ENCODE results near the gene POLR2C. TPM values are rescaled to one million over a fixed set of nuclear protein-coding genes. Genes with fewer than 3 reads are reported as not detected.

Gene POLR2C
- total and polyA plus RNA-seq, 2 of the 13 experiments (the other 11 are each of a cell fraction or from before 2014, with no cell fraction given), result 104 to 216 TPM

DNA sequence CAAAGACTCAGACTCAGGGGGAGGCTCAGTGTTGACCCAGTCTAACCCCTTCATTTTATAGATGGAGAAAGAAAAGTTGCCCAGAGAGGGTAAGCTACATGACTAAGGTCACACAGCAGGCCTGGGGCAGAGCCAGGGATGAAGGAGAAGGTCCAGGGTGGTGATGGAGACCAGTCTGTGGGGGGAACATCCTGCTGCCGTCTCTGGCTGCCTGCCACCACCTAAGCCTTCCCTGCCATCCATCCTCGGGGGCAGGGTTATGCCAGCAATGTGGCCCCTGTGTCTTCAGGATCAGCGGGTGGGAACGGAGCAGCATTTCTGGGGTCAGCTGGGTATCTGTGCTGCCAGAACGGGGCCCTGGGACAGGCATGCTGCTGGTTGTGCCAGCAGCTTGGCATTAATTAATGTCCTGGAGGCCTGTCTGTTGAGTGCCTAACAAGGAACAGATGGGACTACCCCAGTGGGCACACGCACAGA is 18.3 kb downstream of the POLR2C start (continued):
- TF ChIP-seq ZNF264 (CRISPR knock-in tag; IDR thresholded peaks at IDR 0.05), result no peak
- no peak for TF ChIP-seq PTBP1 (IDR thresholded peaks at IDR 0.05; ENCODE audit: low read depth, low read length, poor library complexity, severe bottlenecking)
- no peak for TF ChIP-seq ZNF234 (CRISPR knock-in tag; conservative IDR thresholded peaks at IDR 0.05)
- no peak for TF ChIP-seq HMG20B (CRISPR knock-in tag; conservative IDR thresholded peaks at IDR 0.05)
- TF ChIP-seq, protein P1, sequence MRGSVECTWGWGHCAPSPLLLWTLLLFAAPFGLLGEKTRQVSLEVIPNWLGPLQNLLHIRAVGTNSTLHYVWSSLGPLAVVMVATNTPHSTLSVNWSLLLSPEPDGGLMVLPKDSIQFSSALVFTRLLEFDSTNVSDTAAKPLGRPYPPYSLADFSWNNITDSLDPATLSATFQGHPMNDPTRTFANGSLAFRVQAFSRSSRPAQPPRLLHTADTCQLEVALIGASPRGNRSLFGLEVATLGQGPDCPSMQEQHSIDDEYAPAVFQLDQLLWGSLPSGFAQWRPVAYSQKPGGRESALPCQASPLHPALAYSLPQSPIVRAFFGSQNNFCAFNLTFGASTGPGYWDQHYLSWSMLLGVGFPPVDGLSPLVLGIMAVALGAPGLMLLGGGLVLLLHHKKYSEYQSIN (CRISPR knock-in tag; IDR thresholded peaks at IDR 0.05; ENCODE audit: borderline replicate concordance), result no peak
- TF ChIP-seq, protein P2, sequence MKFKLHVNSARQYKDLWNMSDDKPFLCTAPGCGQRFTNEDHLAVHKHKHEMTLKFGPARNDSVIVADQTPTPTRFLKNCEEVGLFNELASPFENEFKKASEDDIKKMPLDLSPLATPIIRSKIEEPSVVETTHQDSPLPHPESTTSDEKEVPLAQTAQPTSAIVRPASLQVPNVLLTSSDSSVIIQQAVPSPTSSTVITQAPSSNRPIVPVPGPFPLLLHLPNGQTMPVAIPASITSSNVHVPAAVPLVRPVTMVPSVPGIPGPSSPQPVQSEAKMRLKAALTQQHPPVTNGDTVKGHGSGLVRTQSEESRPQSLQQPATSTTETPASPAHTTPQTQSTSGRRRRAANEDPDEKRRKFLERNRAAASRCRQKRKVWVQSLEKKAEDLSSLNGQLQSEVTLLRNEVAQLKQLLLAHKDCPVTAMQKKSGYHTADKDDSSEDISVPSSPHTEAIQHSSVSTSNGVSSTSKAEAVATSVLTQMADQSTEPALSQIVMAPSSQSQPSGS (CRISPR knock-in tag; IDR thresholded peaks at IDR 0.05), result no peak
- no peak for TF ChIP-seq ZBTB43 (CRISPR knock-in tag; conservative IDR thresholded peaks at IDR 0.05)
- no peak for TF ChIP-seq NONO (IDR thresholded peaks at IDR 0.05)
- TF ChIP-seq NONO (CRISPR knock-in tag; conservative IDR thresholded peaks at IDR 0.05), result no peak
- TF ChIP-seq DRAP1 (CRISPR knock-in tag; IDR thresholded peaks at IDR 0.05), result no peak
- no peak for TF ChIP-seq ZBTB42 (CRISPR knock-in tag; IDR thresholded peaks at IDR 0.05)
- no peak for TF ChIP-seq ZNF274 (CRISPR knock-in tag; IDR thresholded peaks at IDR 0.05)
- peak; percentile 48; the same call in 1 of the 2 replicates for TF ChIP-seq HNRNPL (IDR thresholded peaks at IDR 0.05; ENCODE audit: low read depth, low read length)
- no peak for TF ChIP-seq FOXM1 (CRISPR knock-in tag; IDR thresholded peaks at IDR 0.05)
- TF ChIP-seq DNMT3B (CRISPR knock-in tag; conservative IDR thresholded peaks at IDR 0.05), result no peak
- no peak for TF ChIP-seq ZNF577 (CRISPR knock-in tag; IDR thresholded peaks at IDR 0.05; ENCODE audit: borderline replicate concordance, low read depth)
- TF ChIP-seq CEBPG (CRISPR knock-in tag; IDR thresholded peaks at IDR 0.05), result no peak
- TF ChIP-seq ZSCAN21 (CRISPR knock-in tag; IDR thresholded peaks at IDR 0.05; ENCODE audit: borderline replicate concordance), result no peak
- TF ChIP-seq ZKSCAN1 (IDR thresholded peaks at IDR 0.05; ENCODE audit: low read length), result no peak
- 0 out of 2 replicates have a peak, but pooled peaks have one; percentile 80 for TF ChIP-seq SMAD1 (CRISPR knock-in tag; IDR thresholded peaks at IDR 0.05; ENCODE audit: borderline replicate concordance, low read depth)
- no peak for TF ChIP-seq ZIK1 (CRISPR knock-in tag; IDR thresholded peaks at IDR 0.05; ENCODE audit: borderline replicate concordance, low read depth)
- no peak for TF ChIP-seq GTF3A (CRISPR knock-in tag; conservative IDR thresholded peaks at IDR 0.05)
- TF ChIP-seq ADNP (CRISPR knock-in tag; IDR thresholded peaks at IDR 0.05), result peak; percentile 49; the same call in 1 of the 2 replicates
- TF ChIP-seq SSRP1 (CRISPR knock-in tag; IDR thresholded peaks at IDR 0.05), result 0 out of 2 replicates have a peak, but pooled peaks have one; percentile 36
- TF ChIP-seq ZNF839 (CRISPR knock-in tag; IDR thresholded peaks at IDR 0.05; ENCODE audit: borderline replicate concordance), result peak; percentile 71; the same call in 1 of the 2 replicates
- peak; percentile 93; the same call in 1 of the 2 replicates for TF ChIP-seq KDM1A (CRISPR knock-in tag; IDR thresholded peaks at IDR 0.05)
